HCT116 (cell line): ENCODE data around the gene TTLL5. TPM values are rescaled to one million over a fixed set of nuclear protein-coding genes. Genes with fewer than 3 reads are reported as not detected.

ENCODE experiments used
- ATAC-seq: fragments of 200-7000 bp; cut with Tn5 transposase; 2 replicates; pipeline ENCODE4 v1.9.1; 2020; ENCODE audit warnings: mild to moderate bottlenecking, moderate library complexity
- BruUV-seq: library from RNA; stranded (reverse); fragments of 400-500 nt; replicated peaks from 2 replicates; lab custom pipeline; 2021; lab: Mats Ljungman, UMichigan
- CTCF ChIA-PET: fragments of 300-600 bp; sonication (Branson Sonifier 250); formaldehyde crosslinking; loops from one replicate; lab custom pipeline; 2021; ENCODE audit warnings: antibody characterized with exemption; lab: Charles Lee
- POLR2A ChIA-PET: fragments of 300-600, 350-600 bp; sonication (Branson Sonifier 250); formaldehyde crosslinking; loops from one replicate; lab custom pipeline; 2021; ENCODE audit warnings: antibody characterized with exemption; lab: Charles Lee
- RAD21 ChIA-PET, 2 experiments: fragments of 300-600 bp; sonication (Branson Sonifier 250); formaldehyde crosslinking; loops; one replicate each; lab custom pipeline; 2023; ENCODE audit warnings: low total read pairs in 2 of 2; ENCODE audit not compliant: uncharacterized antibody in 2 of 2, unreplicated experiment in 2 of 2, low non-redundant PET in 1 of 2; lab: Charles Lee
- DNase-seq: peaks from one replicate; pipeline ENCODE4 v3.0.0-alpha.2; 2010; ENCODE audit warnings: low read depth, low spot score
- H2AFZ ChIP-seq: fragments of 200-600 bp; shearing (Covaris generic), sonication (generic); 2 replicates; pipeline ENCODE4 v1.6.1; 2017; ENCODE audit warnings: low read depth, mixed run types, mixed read lengths, antibody characterized with exemption, low read length; ENCODE audit not compliant: poor library complexity, severe bottlenecking
- H3K27ac ChIP-seq: 2 replicates; pipeline ENCODE4 v1.5.1; 2012; ENCODE audit warnings: low read depth, low read length
- H3K27me3 ChIP-seq: fragments of 200-600 bp; sonication (generic); 2 replicates; pipeline ENCODE4 v1.6.1; 2016; ENCODE audit warnings: mixed run types, low read length, mixed read lengths; ENCODE audit not compliant: insufficient read depth
- H3K36me3 ChIP-seq, 2 experiments: fragments of 200-500 bp in 1 of 2; fragments of 200-600 bp in 1 of 2; sonication (Bioruptor generic) in 1 of 2; sonication (generic) in 1 of 2; 2 replicates each; pipeline versions ENCODE4 v1.5.1 to v1.6.1; 2014 to 2016; ENCODE audit warnings: low read length in 2 of 2, inconsistent platforms in 1 of 2, mixed read lengths in 1 of 2, mixed run types in 1 of 2; ENCODE audit not compliant: insufficient read depth in 2 of 2, control insufficient read depth in 1 of 2
- H3K4me1 ChIP-seq, 2 experiments: fragments of 200-600 bp in 1 of 2; sonication (generic) in 1 of 2; 2 replicates each; pipeline versions ENCODE4 v1.5.1 to v1.6.1; 2012 to 2017; ENCODE audit warnings: low read length in 2 of 2, inconsistent platforms in 1 of 2, mild to moderate bottlenecking in 1 of 2, mixed read lengths in 1 of 2, mixed run types in 1 of 2, moderate library complexity in 1 of 2; ENCODE audit not compliant: insufficient read depth in 2 of 2, control insufficient read depth in 1 of 2
- H3K4me2 ChIP-seq: fragments of 200-600 bp; sonication (generic); 2 replicates; pipeline ENCODE4 v1.6.1; 2017; ENCODE audit warnings: mixed run types, low read length, mixed read lengths
- H3K4me3 ChIP-seq, 2 experiments: fragments of 200-600 bp in 1 of 2; sonication (generic) in 1 of 2; replicated peaks in 1 of 2; 2 replicates each; pipeline ENCODE4 v1.5.1; 2011 to 2016; ENCODE audit warnings: low read length in 2 of 2, control low read depth in 1 of 2, low read depth in 1 of 2, mild to moderate bottlenecking in 1 of 2, mixed read lengths in 1 of 2, mixed run types in 1 of 2
- H3K79me2 ChIP-seq: fragments of 200-600 bp; sonication (generic); 2 replicates; pipeline ENCODE4 v1.6.1; 2017; ENCODE audit warnings: mild to moderate bottlenecking, mixed run types, low read length, moderate library complexity, mixed read lengths; ENCODE audit not compliant: insufficient read depth
- H3K9ac ChIP-seq: fragments of 200-600 bp; sonication (generic); 2 replicates; pipeline ENCODE4 v1.6.1; 2016; ENCODE audit warnings: low read length, mixed read lengths
- H3K9me2 ChIP-seq: fragments of 200-600 bp; sonication (generic), shearing (Covaris generic); 2 replicates; pipeline ENCODE4 v1.6.1; 2017; ENCODE audit warnings: mixed run types, mild to moderate bottlenecking, moderate library complexity; ENCODE audit not compliant: insufficient read depth
- H3K9me3 ChIP-seq, 2 experiments: fragments of 200-500 bp in 1 of 2; fragments of 200-600 bp in 1 of 2; sonication (Bioruptor generic) in 1 of 2; sonication (generic) in 1 of 2; 2 replicates each; pipeline ENCODE4 v1.6.1; 2014 to 2017; ENCODE audit warnings: low read length in 2 of 2, mixed read lengths in 2 of 2, inconsistent platforms in 1 of 2, low read depth in 1 of 2, mild to moderate bottlenecking in 1 of 2, mixed run types in 1 of 2, moderate library complexity in 1 of 2; ENCODE audit not compliant: control insufficient read depth in 1 of 2, insufficient read depth in 1 of 2
- H4K20me1 ChIP-seq: fragments of 200-600 bp; sonication (generic), shearing (Covaris generic); 2 replicates; pipeline ENCODE4 v1.6.1; 2017; ENCODE audit warnings: mixed run types, mild to moderate bottlenecking, moderate library complexity; ENCODE audit not compliant: insufficient read depth
- ATF3 ChIP-seq: IDR thresholded peaks from 2 replicates; pipeline ENCODE4 v1.6.1; 2012
- CBX3 ChIP-seq: IDR thresholded peaks from 2 replicates; pipeline ENCODE4 v1.6.1; 2012; ENCODE audit warnings: low read depth
- ELF1 ChIP-seq: IDR thresholded peaks from 2 replicates; pipeline ENCODE4 v1.6.1; 2012; ENCODE audit warnings: low read depth, borderline replicate concordance
- JUND ChIP-seq: IDR thresholded peaks from 2 replicates; pipeline ENCODE4 v1.6.1; 2012
- MAX ChIP-seq: IDR thresholded peaks from 2 replicates; pipeline ENCODE4 v1.6.1; 2012
- POLR2AphosphoS5 ChIP-seq: IDR thresholded peaks from 2 replicates; pipeline ENCODE4 v1.6.1; 2011; ENCODE audit warnings: mild to moderate bottlenecking, low read depth, low read length, moderate library complexity
- RAD21 ChIP-seq: IDR thresholded peaks from 2 replicates; pipeline ENCODE4 v1.6.1; 2012; ENCODE audit warnings: low read depth, mild to moderate bottlenecking
- REST ChIP-seq: IDR thresholded peaks from 2 replicates; pipeline ENCODE4 v1.6.1; 2012; ENCODE audit warnings: low read depth
- SRF ChIP-seq: IDR thresholded peaks from 2 replicates; pipeline ENCODE4 v1.6.1; 2012; ENCODE audit warnings: low read depth
- YY1 ChIP-seq: IDR thresholded peaks from 2 replicates; pipeline ENCODE4 v1.6.1; 2011; ENCODE audit warnings: low read length, low read depth, moderate library complexity, mild to moderate bottlenecking; ENCODE audit not compliant: insufficient replicate concordance; ENCODE audit errors: extremely low read depth
- ZFX ChIP-seq: fragments of 450-650 bp; IDR thresholded peaks from 2 replicates; pipeline ENCODE4 v1.6.1; 2017
- intact Hi-C: fragments of 100-400 bp; cut with micrococcal nuclease; formaldehyde crosslinking; loops from 2 replicates; pipeline ENCODE4 v1.10.0; 2022
- total RNA-seq: library from RNA; stranded (reverse); gene quantifications from one replicate; pipeline ENCODE4 v1.2.1, GENCODE V29; 2021; ENCODE audit not compliant: unreplicated experiment
- TF ChIP-seq, protein P1 (sequence below), 3 experiments: fragments of 200-600 bp in 1 of 3; sonication (generic) in 1 of 3; IDR thresholded peaks in 2 of 3; conservative IDR thresholded peaks in 1 of 3; 2 replicates each; pipeline ENCODE4 v1.5.1; 2012 to 2017; ENCODE audit warnings: low read depth in 2 of 3, low read length in 2 of 3, antibody characterized with exemption in 1 of 3, borderline replicate concordance in 1 of 3, control low read depth in 1 of 3, mild to moderate bottlenecking in 1 of 3, mixed read lengths in 1 of 3, mixed run types in 1 of 3, moderate library complexity in 1 of 3; ENCODE audit not compliant: insufficient read depth in 1 of 3

The TTLL5 gene
- total RNA-seq, 1 experiment from 2014 or later = 26.2 TPM

DNA sequence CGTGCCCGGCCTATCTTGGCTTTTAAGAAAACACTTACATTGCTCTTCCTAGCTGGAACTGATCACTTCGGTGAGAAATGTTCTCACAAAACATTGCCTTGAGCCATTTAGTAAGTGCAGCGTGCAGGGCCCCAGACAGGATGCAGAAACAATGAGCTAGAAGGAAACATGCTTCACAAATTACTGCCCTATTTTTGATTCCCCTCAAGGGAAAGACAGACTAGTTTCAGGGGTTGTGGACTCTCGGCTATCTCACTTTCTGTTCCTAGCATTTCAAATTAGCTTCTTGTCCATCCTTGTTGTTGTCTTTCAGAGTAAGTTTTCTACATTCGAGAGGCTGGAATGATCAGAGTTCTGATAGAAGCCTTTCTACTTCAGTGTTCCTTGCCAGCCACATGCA is 299.2 kb downstream of the TTLL5 start:
- DNase-seq = no peak
- ChIA-PET RAD21 (no interaction called here), POLR2A (no interaction called here), CTCF (interaction anchor here (1.0 kb wide), 1 partner anchor 9 kb away, joined by 3 read pairs; no protein-coding TSS in a partner anchor)
- no peak for ATAC-seq
- Histone ChIP-seq H3K4me2 (no peak overlapping the region), H3K36me3 (no peaks in the 10 kb centered on the region), H3K4me1 (no peaks in the 10 kb centered on the region), H3K9me2 (no peaks in the 10 kb centered on the region), H3K27me3 (no peaks in the 10 kb centered on the region), H3K9me3 (no peaks in the 10 kb centered on the region), H3K27ac (no peak overlapping the region), H4K20me1 (no peaks in the 10 kb centered on the region), H3K9ac (no peak overlapping the region), H3K79me2 (no peaks in the 10 kb centered on the region), H3K4me3 (no peak overlapping the region), H2AFZ (no peak overlapping the region)
- intact Hi-C loops = no loop called here
- BruUV-seq = no TSS peak
- TF ChIP-seq RAD21 = no peak
- TF ChIP-seq, protein P1, sequence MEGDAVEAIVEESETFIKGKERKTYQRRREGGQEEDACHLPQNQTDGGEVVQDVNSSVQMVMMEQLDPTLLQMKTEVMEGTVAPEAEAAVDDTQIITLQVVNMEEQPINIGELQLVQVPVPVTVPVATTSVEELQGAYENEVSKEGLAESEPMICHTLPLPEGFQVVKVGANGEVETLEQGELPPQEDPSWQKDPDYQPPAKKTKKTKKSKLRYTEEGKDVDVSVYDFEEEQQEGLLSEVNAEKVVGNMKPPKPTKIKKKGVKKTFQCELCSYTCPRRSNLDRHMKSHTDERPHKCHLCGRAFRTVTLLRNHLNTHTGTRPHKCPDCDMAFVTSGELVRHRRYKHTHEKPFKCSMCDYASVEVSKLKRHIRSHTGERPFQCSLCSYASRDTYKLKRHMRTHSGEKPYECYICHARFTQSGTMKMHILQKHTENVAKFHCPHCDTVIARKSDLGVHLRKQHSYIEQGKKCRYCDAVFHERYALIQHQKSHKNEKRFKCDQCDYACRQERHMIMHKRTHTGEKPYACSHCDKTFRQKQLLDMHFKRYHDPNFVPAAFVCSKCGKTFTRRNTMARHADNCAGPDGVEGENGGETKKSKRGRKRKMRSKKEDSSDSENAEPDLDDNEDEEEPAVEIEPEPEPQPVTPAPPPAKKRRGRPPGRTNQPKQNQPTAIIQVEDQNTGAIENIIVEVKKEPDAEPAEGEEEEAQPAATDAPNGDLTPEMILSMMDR (IDR thresholded peaks at IDR 0.05 in 2 of 3, conservative IDR thresholded peaks at IDR 0.05 in 1 of 3; ENCODE audit: borderline replicate concordance in 1 of 3, insufficient read depth in 1 of 3, low read depth in 2 of 3, low read length in 2 of 3) = no peak
- TF ChIP-seq JUND = no peak
- TF ChIP-seq POLR2AphosphoS5 = no peak
- no peak for TF ChIP-seq CBX3
- no peak for TF ChIP-seq MAX
- no peak for TF ChIP-seq ATF3
- TF ChIP-seq ZFX = no peak
- TF ChIP-seq ELF1 = no peak

- POLR2A ChIA-PET = no interaction called here
These were observed 300.6 kb downstream of the TTLL5 start for GRCh38 chr14:75961662-75962061.

More at GRCh38 chr14:75961662-75962061, 300.6 kb downstream of the TTLL5 start:
- H4K20me1 ChIP-seq = no peaks in the 10 kb centered on the region
- RAD21 ChIA-PET = no interaction called here
- no peaks in the 10 kb centered on the region for H3K36me3 ChIP-seq
- no peak overlapping the region for H3K27ac ChIP-seq
- CTCF ChIA-PET = interaction anchor here (1.4 kb wide), 1 partner anchor 55 kb away, joined by 3 read pairs; no protein-coding TSS in a partner anchor
- H3K79me2 ChIP-seq = no peaks in the 10 kb centered on the region
- H3K27me3 ChIP-seq = no peaks in the 10 kb centered on the region
- no peak overlapping the region for H3K9ac ChIP-seq
- H2AFZ ChIP-seq = no peak overlapping the region
- no TSS peak for BruUV-seq
- ATAC-seq (no peak), DNase-seq (no peak)
- no peaks in the 10 kb centered on the region for H3K9me2 ChIP-seq
- intact Hi-C loops = no loop called here
- H3K4me1 ChIP-seq = no peaks in the 10 kb centered on the region
- no peak overlapping the region for H3K4me3 ChIP-seq
- H3K9me3 ChIP-seq = no peaks in the 10 kb centered on the region
- TF ChIP-seq SRF = no peak
- no peak for TF ChIP-seq RAD21
- TF ChIP-seq ZFX = no peak
- no peak for TF ChIP-seq REST
- no peak for TF ChIP-seq ELF1
- no peak for TF ChIP-seq YY1
- no peak overlapping the region for H3K4me2 ChIP-seq
